HUES48 (cell line): Measurements from ENCODE around the gene PPP1R14B.

Experiments
- H3K27ac ChIP-seq: one replicate; pipeline ENCODE4 v1.7.0; 2013; ENCODE audit warnings: low read depth, low read length, inconsistent platforms
- H3K27me3 ChIP-seq: 2 replicates; pipeline ENCODE4 v1.6.1; 2013; ENCODE audit warnings: mild to moderate bottlenecking, low read length; ENCODE audit not compliant: control insufficient read depth, insufficient read depth
- H3K36me3 ChIP-seq: 2 replicates; pipeline ENCODE4 v1.6.1; 2013; ENCODE audit warnings: low read length; ENCODE audit not compliant: control insufficient read depth, insufficient read depth
- H3K4me1 ChIP-seq: 2 replicates; pipeline ENCODE4 v1.6.1; 2013; ENCODE audit warnings: mild to moderate bottlenecking, low read length; ENCODE audit not compliant: control insufficient read depth, insufficient read depth
- H3K4me3 ChIP-seq: 2 replicates; pipeline ENCODE4 v1.5.1; 2013; ENCODE audit warnings: mild to moderate bottlenecking, low read depth, low read length
- H3K9ac ChIP-seq: 2 replicates; pipeline ENCODE4 v1.6.1; 2013; ENCODE audit warnings: mild to moderate bottlenecking, low read depth, low read length, moderate library complexity
- H3K9me3 ChIP-seq: 2 replicates; pipeline ENCODE4 v1.6.1; 2013; ENCODE audit warnings: low read length; ENCODE audit not compliant: control insufficient read depth, insufficient read depth

PPP1R14B gene

DNA sequence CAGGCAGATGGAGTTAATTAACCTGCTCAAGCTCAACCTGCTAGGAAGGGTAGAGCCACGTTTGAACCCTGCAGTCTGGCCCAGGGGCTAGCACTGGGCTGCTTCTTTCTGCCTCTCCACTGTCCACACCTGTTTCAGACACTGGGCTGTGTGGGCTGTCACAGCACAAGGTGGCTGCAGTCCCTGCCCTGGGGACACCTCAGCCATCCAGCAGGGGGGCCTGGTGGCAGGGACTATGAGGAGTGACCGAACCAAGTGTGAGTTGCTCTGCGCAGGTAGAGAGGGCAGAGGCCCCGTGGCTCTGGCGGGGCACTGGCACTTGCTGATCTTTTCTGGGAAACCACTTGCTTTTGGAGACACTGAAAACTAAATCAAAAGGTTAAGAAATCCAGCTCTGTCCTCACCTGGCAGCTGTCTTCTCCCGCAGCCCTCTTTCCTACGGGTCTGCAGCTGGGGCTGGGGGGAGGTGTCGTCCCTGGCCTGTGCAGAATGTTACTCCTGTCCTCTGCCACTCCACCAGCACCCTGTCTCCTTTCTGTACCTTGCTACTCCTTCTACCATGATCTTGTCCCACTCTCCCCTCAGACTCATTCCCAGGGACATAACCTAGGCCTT lies 31.9 kb upstream of the PPP1R14B start:
- H3K4me3 ChIP-seq, result no peak overlapping the region
- peaks cover 12% of the 10 kb centered on the region for H3K36me3 ChIP-seq
- H3K9me3 ChIP-seq, result no peaks in the 10 kb centered on the region
- H3K27me3 ChIP-seq, result no peaks in the 10 kb centered on the region
- H3K27ac ChIP-seq, result no peak overlapping the region
- no peaks in the 10 kb centered on the region for H3K4me1 ChIP-seq
- no peak overlapping the region for H3K9ac ChIP-seq

DNA sequence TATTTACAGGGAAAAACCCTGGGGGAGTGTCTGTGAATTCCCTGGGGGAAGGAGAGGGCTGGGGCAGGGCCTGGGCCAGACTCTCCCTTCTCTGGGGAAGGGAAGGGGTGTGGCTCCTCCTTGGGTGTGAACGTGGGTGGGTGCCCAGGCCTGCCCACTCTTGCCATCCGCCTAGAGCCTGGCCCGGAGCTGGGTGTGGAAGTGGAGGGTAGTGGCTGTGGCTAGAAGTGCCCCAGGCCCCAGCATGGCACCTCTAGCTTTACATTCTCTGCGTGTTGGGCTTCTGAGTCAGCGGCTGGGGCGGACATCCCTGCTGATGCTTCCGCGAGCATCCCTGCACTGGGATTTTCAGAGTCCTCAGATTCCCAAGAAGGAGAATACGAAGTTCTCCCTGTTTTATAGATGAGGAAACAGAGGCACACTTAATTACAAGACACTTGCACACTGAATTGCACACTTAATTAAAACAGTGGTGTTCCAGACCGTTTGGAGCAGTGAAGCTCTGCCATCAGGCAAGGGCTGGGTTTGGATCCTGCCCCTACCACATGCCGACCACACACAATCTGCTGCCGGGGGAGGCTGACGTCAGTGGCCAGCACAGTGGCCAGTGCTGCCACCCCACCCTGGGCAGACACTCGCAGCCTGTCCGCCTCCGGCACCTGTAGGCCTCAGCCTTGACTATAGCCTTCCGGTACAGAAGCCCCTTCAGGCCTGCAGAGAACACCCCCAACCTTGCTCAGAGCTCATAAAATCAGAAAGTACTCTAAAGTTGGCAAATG lies 30.1 kb upstream of the PPP1R14B start:
- H3K9ac ChIP-seq, result no peak overlapping the region

DNA sequence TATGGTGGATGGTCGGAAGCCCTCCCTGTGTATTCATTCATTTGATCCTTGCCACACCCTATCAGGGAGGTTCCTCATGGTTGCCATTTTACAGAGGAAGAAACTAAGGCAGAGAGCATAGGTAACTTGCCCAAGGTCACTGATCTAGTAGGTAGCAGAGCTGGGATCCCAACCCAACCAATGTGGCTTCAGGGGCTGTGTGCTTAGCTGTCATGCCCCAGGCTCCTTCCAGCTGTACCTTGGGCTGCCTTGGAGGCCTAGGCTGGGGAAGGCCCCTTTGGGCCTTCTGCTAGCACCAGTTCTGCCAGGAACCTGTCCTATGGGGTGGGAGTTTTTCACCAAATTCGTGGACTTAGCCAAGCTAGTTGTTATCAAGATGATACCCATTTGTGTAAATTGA lies 29.1 kb upstream of the PPP1R14B start:
- no peak overlapping the region for H3K9ac ChIP-seq
- H3K4me3 ChIP-seq, result no peak overlapping the region
- no peaks in the 10 kb centered on the region for H3K9me3 ChIP-seq
- peaks cover 12% of the 10 kb centered on the region for H3K36me3 ChIP-seq
- H3K4me1 ChIP-seq, result peaks cover 4% of the 10 kb centered on the region
- no peak overlapping the region for H3K27ac ChIP-seq
- H3K27me3 ChIP-seq, result no peaks in the 10 kb centered on the region

More for the DNA sequence above, 30.1 kb upstream of the PPP1R14B start:
- Histone ChIP-seq H3K9me3 (no peaks in the 10 kb centered on the region), H3K4me3 (no peak overlapping the region), H3K27ac (no peak overlapping the region), H3K27me3 (no peaks in the 10 kb centered on the region), H3K4me1 (peaks cover 1% of the 10 kb centered on the region), H3K36me3 (peaks cover 12% of the 10 kb centered on the region)

- H3K27me3 ChIP-seq, result no peaks in the 10 kb centered on the region
- H3K9ac ChIP-seq, result no peak overlapping the region
- no peak overlapping the region for H3K27ac ChIP-seq
- H3K36me3 ChIP-seq, result peaks cover 12% of the 10 kb centered on the region
- no peak overlapping the region for H3K4me3 ChIP-seq
- no peaks in the 10 kb centered on the region for H3K9me3 ChIP-seq
- peaks cover 4% of the 10 kb centered on the region for H3K4me1 ChIP-seq
These were observed 28.5 kb upstream of the PPP1R14B start for GRCh38 chr11:64275031-64275800.

DNA sequence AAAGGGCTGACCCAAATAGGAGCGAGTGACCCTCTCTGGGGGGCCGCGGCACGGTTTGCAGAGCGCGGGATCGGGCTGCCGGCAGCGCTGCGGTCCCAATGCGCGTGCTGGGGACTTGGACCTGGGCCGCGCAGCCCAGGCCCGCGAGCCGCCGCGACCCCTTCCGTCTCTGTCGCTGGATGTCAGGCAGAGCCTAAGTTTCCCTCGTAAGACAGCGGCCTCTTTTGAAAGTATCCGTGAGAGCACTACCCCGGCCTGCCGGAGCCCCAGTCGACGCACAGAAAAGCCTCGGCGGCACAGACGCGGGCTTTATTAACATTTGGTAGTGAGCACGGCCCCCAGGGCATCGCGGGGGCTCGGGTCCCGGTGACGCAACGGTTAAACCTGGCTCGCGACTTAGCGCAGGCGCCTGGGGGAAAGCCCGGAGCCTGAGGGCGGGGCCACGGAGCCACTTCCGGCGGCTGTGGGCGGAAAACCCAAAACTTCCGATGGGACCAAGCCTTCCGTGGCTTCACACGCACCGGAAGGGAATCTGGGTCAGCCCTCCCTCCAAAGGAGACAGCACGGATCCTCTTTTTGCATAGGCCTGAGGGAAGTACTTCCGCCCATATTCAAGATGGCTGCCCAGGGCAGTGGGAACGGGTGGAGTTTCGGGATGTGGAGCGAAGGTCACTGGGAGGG lies 22.9 kb upstream of the PPP1R14B start:
- Histone ChIP-seq H3K27me3 (no peaks in the 10 kb centered on the region), H3K27ac (peak overlapping the region; percentile 96), H3K36me3 (peaks cover 27% of the 10 kb centered on the region), H3K9ac (peak overlapping the region; percentile 83), H3K9me3 (no peaks in the 10 kb centered on the region), H3K4me3 (peak overlapping the region; percentile 94), H3K4me1 (peaks cover 12% of the 10 kb centered on the region)

- no peaks in the 10 kb centered on the region for H3K27me3 ChIP-seq
- no peaks in the 10 kb centered on the region for H3K9me3 ChIP-seq
- H3K27ac ChIP-seq, result peak overlapping the region; percentile 96
- peaks cover 12% of the 10 kb centered on the region for H3K4me1 ChIP-seq
- peaks cover 33% of the 10 kb centered on the region for H3K36me3 ChIP-seq
- H3K4me3 ChIP-seq, result peak overlapping the region; percentile 94
- H3K9ac ChIP-seq, result peak overlapping the region; percentile 50
These were observed 22.3 kb upstream of the PPP1R14B start for GRCh38 chr11:64268893-64269539.

DNA sequence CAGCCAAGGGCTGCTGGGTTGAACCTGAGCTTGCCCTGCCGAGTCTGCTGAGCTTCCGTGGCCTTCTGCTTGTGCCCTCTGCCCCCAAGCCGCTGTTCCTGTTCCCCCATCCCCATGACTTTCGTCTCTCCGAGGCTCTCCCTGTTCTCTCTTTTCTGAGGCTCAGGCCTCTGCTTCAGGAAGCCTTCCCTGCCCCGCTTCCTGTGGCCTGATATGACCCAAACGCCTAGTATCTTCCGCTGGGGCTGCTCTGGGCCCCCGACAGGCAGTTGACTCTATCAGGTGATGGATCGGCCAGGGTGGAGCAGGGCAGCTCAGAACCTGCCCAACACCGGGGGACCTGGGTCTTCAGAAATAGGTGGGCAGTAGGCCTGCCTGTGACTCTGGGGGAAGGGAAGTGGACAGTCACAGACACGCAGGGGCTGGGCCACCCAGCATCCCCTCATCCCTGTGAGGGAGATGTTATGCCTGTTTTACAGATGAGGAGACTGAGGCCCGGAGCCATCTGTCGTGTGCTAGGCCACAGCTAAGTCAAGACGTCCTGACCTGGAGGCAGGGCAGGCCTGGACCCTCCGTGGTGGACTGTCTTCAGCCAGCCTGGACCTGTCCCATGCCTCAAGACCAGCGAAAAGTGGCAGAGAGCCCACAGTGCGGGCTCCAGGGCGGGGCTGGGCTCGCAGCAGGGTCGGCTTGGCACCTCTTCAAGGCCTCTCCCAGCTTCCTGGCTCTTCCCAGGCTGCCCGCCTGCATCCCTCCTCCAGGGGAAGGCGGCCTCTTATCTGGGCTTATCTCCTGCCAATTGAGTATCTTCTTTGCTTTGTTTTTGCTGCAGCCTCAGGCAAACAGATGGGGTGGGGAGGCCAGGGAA lies 21.5 kb upstream of the PPP1R14B start:
- Histone ChIP-seq H3K4me3 (peak overlapping the region; percentile 94), H3K4me1 (peaks cover 12% of the 10 kb centered on the region), H3K27ac (peak overlapping the region; percentile 96), H3K27me3 (no peaks in the 10 kb centered on the region), H3K9me3 (no peaks in the 10 kb centered on the region), H3K9ac (peak overlapping the region; percentile 50; the same call in 1 of the 2 replicates), H3K36me3 (peaks cover 41% of the 10 kb centered on the region)

DNA sequence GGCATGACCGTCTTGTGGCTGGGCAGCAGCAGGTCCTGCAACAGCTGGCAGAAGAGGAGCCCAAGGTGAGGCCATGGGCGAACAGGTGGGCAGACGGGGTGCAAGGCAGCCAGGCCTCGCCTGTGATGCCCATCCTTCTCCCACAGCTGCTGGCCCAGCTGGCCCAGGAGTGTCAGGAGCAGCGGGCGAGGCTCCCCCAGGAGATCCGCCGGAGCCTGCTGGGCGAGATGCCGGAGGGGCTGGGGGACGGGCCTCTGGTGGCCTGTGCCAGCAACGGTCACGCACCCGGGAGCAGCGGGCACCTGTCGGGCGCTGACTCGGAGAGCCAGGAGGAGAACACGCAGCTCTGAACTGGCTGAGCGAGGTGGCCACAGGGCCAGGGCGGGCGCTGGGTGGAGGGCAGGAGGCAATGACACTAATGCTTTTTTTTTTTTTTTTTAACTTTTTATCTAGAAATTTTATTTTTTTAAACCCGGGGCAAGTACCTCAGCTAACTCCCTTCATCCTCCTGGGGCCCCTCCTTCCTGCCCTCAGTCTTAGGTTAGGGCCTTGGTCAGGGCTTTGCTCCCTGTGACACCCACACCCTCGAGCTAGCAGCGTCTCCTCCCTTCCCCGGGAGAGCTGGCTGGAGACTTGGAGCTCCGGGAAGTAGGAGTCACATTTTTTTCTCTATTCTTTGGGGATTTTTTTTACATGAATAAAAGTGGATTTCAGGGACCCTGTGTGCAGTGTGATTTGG lies 20.6 kb upstream of the PPP1R14B start:
- peaks cover 12% of the 10 kb centered on the region for H3K4me1 ChIP-seq
- H3K27ac ChIP-seq, result no peak overlapping the region
- no peaks in the 10 kb centered on the region for H3K27me3 ChIP-seq
- H3K4me3 ChIP-seq, result no peak overlapping the region
- no peak overlapping the region for H3K9ac ChIP-seq
- no peaks in the 10 kb centered on the region for H3K9me3 ChIP-seq
- peaks cover 50% of the 10 kb centered on the region for H3K36me3 ChIP-seq

DNA sequence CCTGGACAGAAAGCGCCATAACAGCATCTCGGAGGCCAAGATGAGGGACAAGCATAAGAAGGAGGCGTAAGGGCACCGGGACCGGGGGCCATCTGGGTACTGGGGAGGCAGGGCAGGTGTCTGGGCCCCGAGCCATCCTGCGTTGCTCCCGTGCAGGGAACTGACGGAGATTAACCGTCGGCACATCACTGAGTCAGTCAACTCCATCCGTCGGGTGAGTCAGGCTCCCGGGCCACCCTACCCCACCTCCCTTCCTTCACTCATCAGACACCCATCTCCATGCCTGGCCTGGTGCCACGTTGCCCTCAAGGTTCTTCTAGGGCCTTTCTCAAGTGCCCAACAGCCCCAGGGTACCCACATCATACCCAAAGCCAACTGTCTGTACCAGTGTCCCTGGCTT lies 19.6 kb upstream of the PPP1R14B start:
- peaks cover 8% of the 10 kb centered on the region for H3K4me1 ChIP-seq
- no peaks in the 10 kb centered on the region for H3K9me3 ChIP-seq
- H3K27ac ChIP-seq, result no peak overlapping the region
- H3K4me3 ChIP-seq, result no peak overlapping the region
- no peak overlapping the region for H3K9ac ChIP-seq
- peaks cover 60% of the 10 kb centered on the region for H3K36me3 ChIP-seq
- H3K27me3 ChIP-seq, result no peaks in the 10 kb centered on the region
